NCI-H1092 (cell line): ENCODE data around the gene CYP4F11.
"Not testable (repeated sequence)": the region's sequence is repeated elsewhere in the genome, so short reads cannot be mapped to it uniquely, and the experiment has no call there.

Experiments
- DNase-seq: peaks from one replicate; lab custom pipeline; 2025; lab: John Stamatoyannopoulos, UW

The CYP4F11 gene

DNA sequence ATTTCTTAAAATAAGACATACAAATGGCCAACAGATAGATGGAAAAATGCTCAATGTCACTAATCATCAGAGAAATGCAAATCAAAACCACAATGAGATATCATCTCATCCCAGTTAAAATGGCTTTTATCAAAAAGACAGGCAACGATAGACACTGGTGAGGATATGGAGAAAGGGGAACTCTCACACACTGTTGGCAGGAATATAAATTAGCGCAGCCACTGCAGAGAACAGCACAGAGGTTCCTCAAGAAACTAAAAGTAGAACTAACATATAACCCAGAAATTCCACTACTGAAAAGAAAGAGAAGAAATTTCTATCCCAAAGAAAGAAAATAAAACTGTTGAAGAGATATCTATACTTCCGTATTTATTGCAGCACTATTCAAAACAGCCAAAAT is 51.0 kb downstream of the CYP4F11 start:
- not testable (repeated sequence) for DNase-seq

DNA sequence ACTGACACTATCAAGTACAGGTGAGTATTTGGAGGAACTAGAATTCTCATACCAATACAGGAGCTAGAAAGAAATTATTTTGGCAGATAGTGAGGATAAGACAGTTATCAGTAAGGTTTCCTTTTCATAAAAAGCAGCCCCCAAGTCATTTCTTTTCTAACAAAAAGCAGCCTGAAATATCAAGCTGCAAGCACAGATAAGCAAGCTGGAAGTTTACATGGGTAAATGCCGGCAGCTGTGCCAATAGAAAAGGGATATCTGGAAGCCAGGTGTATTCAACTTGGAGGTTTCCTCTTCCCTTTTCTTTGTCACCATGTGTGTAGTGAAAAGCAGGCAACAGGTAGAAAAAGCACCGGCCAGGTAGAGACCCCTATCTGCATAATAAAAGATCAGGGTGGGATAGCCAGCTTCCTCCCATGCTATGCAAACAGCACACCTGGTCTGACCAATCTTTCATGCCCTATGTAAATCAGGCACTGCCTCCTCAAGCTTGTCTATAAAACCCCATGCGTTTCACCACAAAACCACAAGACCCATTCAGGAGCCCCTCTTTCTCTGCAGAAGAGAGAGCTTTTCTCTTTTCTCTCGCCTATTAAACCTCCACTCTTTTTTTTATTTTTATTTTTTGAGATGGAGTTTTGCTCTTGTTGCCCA is 59.4 kb downstream of the CYP4F11 start:
- DNase-seq: no peak

- not testable (repeated sequence) for DNase-seq
These were observed 60.6 kb downstream of the CYP4F11 start for GRCh38 chr19:15873771-15874170.

GRCh38 chr19:15871570-15871969 is 62.8 kb downstream of the CYP4F11 start:
- no peak for DNase-seq

GRCh38 chr19:15869873-15870272 is 64.5 kb downstream of the CYP4F11 start:
- no peak for DNase-seq

- DNase-seq: no peak
These were observed 65.2 kb downstream of the CYP4F11 start for GRCh38 chr19:15869109-15869555.

DNA sequence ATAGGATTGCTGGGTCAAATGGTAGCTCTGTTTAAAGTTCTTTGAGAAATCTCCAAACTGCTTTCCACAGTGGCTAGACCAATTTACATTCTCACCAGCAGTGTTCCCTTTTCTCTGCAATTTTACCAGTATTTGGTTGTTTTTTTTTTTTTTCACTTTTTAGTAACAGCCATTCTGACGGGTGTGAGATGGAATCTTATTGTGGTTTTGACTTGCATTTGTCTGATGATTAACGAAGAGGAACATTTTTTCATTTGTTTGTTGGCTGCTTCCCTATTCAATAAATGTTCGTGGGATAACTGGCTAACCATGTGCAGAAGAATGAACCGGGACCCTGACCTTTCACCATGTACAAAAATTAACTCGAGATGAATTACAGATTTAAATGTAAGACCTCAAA is 67.7 kb downstream of the CYP4F11 start:
- no peak for DNase-seq

GRCh38 chr19:15864824-15865223 is 69.5 kb downstream of the CYP4F11 start:
- no peak for DNase-seq

DNA sequence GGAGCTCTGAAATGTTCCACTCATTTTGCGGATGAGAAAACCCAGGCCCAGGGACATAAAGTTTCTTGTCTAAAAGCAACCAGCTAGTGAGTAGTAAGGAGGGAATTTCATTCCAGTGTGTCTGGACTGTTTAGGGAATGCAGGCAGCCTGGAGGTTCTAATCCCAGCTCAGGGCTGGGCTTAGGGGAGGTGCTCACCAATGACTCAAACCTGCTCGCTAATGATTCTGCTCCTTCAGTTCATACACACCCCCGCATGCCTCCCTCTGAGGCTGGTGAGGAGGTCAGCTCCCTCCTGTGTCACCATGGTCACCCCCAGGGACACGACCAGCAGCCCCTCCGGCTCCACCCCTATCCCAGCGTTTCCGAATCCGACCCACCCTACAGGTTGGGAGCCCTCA is 71.1 kb downstream of the CYP4F11 start:
- DNase-seq: no peak

DNA sequence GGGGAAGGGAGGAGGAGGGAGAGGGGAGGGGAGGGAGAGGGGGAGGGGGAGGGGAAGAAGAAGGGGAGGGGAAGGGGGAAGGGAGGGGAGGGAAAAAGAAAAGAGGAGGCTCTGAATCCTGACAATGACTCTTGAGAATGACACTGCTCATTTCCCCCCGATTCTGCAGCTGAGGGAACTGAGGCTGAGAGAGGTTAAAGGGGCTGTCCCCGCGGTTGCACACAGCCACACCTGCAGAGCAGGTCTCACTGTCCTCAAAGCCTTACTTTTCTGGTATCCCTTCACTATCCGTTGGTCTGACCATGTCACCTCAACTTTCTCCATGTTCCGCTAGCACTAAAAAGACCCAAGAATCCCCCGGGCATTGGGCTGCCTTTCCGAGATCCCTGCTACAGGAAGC is 71.9 kb downstream of the CYP4F11 start:
- no peak for DNase-seq
